KMS-11 (cell line): ENCODE data around the gene SLC13A5.

Source experiments
- H2AFZ ChIP-seq: fragments of 200-600 bp; sonication (generic); 2 replicates; pipeline ENCODE4 v1.6.1; 2016; ENCODE audit warnings: antibody characterized with exemption, mixed run types, low read depth
- H3K27ac ChIP-seq: fragments of 200-600 bp; sonication (generic); 2 replicates; pipeline ENCODE4 v1.6.1; 2016; ENCODE audit warnings: mild to moderate bottlenecking, mixed run types
- H3K27me3 ChIP-seq: fragments of 200-600 bp; sonication (generic); 2 replicates; pipeline ENCODE4 v1.6.1; 2017; ENCODE audit warnings: mild to moderate bottlenecking, low read depth, mixed run types, moderate library complexity; ENCODE audit not compliant: insufficient read depth
- H3K36me3 ChIP-seq: fragments of 200-600 bp; sonication (generic); 2 replicates; pipeline ENCODE4 v1.6.1; 2017; ENCODE audit warnings: mild to moderate bottlenecking, mixed run types; ENCODE audit not compliant: insufficient read depth
- H3K4me1 ChIP-seq: fragments of 200-600 bp; sonication (generic); 2 replicates; pipeline ENCODE4 v1.6.1; 2016; ENCODE audit warnings: mild to moderate bottlenecking, low read depth, mixed run types; ENCODE audit not compliant: poor library complexity, severe bottlenecking
- H3K4me2 ChIP-seq: fragments of 200-600 bp; sonication (generic); 2 replicates; pipeline ENCODE4 v1.7.0; 2016; ENCODE audit warnings: mild to moderate bottlenecking, mixed run types
- H3K4me3 ChIP-seq: fragments of 200-600 bp; sonication (generic); IDR thresholded peaks from 2 replicates; pipeline ENCODE4 v1.6.1; 2017; ENCODE audit warnings: low read depth, low read length, mixed read lengths; ENCODE audit not compliant: insufficient read depth
- H3K79me2 ChIP-seq: fragments of 200-600 bp; sonication (generic); 2 replicates; pipeline ENCODE4 v1.6.1; 2016; ENCODE audit warnings: low read depth, mixed run types; ENCODE audit not compliant: insufficient read depth
- H3K9ac ChIP-seq: fragments of 200-600 bp; sonication (generic); 2 replicates; pipeline ENCODE4 v1.6.1; 2016; ENCODE audit warnings: mild to moderate bottlenecking, mixed run types
- H4K20me1 ChIP-seq: fragments of 200-600 bp; sonication (generic); 2 replicates; pipeline ENCODE4 v1.6.1; 2016; ENCODE audit warnings: mild to moderate bottlenecking, mixed run types; ENCODE audit not compliant: insufficient read depth
- TF ChIP-seq, protein P1 (sequence below): fragments of 200-600 bp; sonication (generic); conservative IDR thresholded peaks from 2 replicates; pipeline ENCODE4 v1.6.1; 2017; ENCODE audit warnings: low read depth, mild to moderate bottlenecking, antibody characterized with exemption, low read length, moderate library complexity, mixed read lengths

Gene SLC13A5

DNA sequence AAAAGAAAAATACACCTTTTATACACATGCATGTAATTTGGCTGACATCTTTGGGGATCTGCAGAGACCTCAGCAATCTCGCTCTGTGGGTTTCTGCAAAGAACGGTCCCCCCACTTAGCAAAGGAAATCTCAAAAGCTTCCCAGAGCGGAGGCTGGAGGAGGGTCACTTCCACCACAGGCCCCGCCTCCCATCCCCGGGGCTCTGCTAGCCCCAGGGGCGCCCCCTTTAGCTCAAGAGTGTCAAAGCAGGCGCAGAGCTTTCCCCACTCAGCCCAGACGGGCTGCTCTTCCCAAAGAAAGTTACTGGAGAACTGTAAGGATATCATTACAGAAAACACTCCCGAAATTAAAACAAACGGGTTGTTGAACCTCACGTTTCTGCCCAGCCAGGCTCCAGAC, 11.4 kb downstream of the SLC13A5 start:
- Histone ChIP-seq H3K4me2 (no peak overlapping the region), H3K79me2 (no peaks in the 10 kb centered on the region)

DNA sequence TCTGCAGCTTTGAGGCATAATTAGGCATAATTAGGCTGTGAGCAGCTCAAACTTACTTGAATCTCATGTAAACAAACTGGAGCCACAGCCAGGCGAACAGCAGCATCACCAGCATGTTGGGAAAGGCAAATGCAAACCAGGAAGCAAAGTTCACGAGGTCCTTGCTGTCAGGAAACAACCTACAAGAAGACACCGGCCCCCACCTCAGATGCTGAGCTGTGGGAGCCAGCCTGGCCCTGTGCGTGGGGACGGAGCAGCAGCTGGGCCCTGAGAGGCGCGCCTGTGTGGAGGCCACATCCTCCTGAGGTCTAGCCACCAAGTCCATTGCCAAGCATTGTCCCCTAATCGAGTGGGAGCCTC, 12.2 kb downstream of the SLC13A5 start:
- Histone ChIP-seq H3K36me3 (no peaks in the 10 kb centered on the region), H3K27ac (no peak overlapping the region), H4K20me1 (no peaks in the 10 kb centered on the region), H3K4me1 (no peaks in the 10 kb centered on the region), H2AFZ (no peak overlapping the region), H3K4me2 (no peak overlapping the region), H3K9ac (no peak overlapping the region), H3K27me3 (no peaks in the 10 kb centered on the region), H3K79me2 (no peaks in the 10 kb centered on the region), H3K4me3 (no peak overlapping the region)
- TF ChIP-seq, protein P1, sequence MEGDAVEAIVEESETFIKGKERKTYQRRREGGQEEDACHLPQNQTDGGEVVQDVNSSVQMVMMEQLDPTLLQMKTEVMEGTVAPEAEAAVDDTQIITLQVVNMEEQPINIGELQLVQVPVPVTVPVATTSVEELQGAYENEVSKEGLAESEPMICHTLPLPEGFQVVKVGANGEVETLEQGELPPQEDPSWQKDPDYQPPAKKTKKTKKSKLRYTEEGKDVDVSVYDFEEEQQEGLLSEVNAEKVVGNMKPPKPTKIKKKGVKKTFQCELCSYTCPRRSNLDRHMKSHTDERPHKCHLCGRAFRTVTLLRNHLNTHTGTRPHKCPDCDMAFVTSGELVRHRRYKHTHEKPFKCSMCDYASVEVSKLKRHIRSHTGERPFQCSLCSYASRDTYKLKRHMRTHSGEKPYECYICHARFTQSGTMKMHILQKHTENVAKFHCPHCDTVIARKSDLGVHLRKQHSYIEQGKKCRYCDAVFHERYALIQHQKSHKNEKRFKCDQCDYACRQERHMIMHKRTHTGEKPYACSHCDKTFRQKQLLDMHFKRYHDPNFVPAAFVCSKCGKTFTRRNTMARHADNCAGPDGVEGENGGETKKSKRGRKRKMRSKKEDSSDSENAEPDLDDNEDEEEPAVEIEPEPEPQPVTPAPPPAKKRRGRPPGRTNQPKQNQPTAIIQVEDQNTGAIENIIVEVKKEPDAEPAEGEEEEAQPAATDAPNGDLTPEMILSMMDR = no peak

More for the DNA sequence above, 11.4 kb downstream of the SLC13A5 start:
- H3K9ac ChIP-seq = no peak overlapping the region
- no peaks in the 10 kb centered on the region for H3K4me1 ChIP-seq
- H4K20me1 ChIP-seq = no peaks in the 10 kb centered on the region
- no peak overlapping the region for H2AFZ ChIP-seq
- no peak overlapping the region for H3K27ac ChIP-seq
- H3K36me3 ChIP-seq = no peaks in the 10 kb centered on the region
- H3K4me3 ChIP-seq = no peak overlapping the region
- TF ChIP-seq, protein P1 = no peak
- H3K27me3 ChIP-seq = no peaks in the 10 kb centered on the region

DNA sequence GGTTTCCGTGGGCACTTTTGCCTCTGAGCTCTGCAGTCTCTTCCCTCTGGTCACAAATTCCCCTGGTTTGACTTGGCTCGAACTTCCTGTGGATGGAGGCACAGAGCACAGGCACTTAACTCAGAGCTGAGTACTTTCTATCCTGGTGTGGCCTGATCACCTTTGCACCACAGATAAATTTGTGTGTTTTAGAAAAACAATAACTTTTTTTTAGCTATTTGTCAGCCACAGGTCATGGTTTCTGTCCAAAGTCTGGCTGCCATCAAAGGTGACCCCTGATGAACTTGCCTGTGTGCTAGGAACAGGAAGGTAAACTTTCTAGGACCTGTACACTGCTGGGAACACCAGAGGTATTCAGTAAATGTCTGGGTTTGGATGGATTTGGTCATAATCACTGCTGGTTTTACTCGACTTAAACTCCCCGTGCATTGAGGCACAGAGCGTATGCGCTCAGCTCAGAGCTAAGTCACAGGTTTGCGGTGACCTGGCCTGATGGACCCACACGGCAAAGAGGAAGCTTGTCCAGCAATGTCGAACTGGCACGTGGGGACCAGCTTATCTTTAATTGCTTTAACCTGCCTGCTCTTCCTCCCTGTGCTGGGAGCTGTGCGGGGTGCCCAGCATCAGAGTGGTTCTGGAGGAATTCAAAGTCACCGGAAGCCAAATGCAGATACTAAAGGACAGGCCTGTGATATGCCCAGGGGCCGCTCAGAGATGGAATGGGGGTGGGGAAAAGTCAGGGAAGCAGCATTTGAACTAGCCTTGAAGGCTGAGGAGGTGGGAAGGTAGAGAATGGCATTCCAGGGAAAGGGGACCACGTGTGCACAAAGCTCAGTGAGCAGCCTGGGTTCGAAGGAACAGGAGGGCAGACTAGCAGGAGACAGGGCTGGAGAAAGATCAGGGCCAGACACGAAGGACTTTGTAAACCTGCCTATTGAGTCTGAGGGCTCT, 12.9 kb downstream of the SLC13A5 start:
- no peaks in the 10 kb centered on the region for H3K4me1 ChIP-seq
- H3K9ac ChIP-seq = no peak overlapping the region
- no peaks in the 10 kb centered on the region for H4K20me1 ChIP-seq
- H3K4me3 ChIP-seq = no peak overlapping the region
- H3K27ac ChIP-seq = no peak overlapping the region
- no peak overlapping the region for H3K4me2 ChIP-seq
- TF ChIP-seq, protein P1 = no peak
- no peaks in the 10 kb centered on the region for H3K79me2 ChIP-seq
- no peak overlapping the region for H2AFZ ChIP-seq
- H3K36me3 ChIP-seq = no peaks in the 10 kb centered on the region
- no peaks in the 10 kb centered on the region for H3K27me3 ChIP-seq

DNA sequence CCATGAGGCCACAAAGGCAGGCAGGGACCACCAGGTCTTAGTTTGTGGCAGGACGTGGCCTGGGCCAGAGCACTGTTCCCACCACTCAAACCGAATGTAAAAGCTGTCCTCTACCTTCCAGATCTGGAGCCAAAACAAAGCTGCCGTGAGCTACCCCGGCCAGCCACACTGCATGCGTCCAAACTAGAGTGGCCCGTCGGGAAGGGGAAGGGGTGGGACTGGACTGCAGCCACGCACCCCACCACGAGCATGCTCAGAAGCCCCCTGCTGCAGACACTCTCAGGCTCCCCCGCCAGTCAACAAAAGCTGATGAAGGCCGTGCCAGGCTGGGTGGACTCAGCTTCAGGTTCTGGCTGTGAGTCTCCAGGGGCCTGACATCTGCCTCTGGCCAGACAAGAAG, 15.2 kb downstream of the SLC13A5 start:
- no peaks in the 10 kb centered on the region for H3K27me3 ChIP-seq
- H3K9ac ChIP-seq = no peak overlapping the region
- H3K27ac ChIP-seq = no peak overlapping the region

More for the DNA sequence above, 15.2 kb downstream of the SLC13A5 start:
- Histone ChIP-seq H4K20me1 (no peaks in the 10 kb centered on the region), H3K4me3 (no peak overlapping the region), H3K36me3 (no peaks in the 10 kb centered on the region), H3K4me2 (no peak overlapping the region), H2AFZ (no peak overlapping the region), H3K4me1 (no peaks in the 10 kb centered on the region), H3K79me2 (no peaks in the 10 kb centered on the region)
- TF ChIP-seq, protein P1 = no peak
